EH (cell line): ENCODE data around the gene DPRX.
"Not testable (repeated sequence)": the region's sequence is repeated elsewhere in the genome, so short reads cannot be mapped to it uniquely, and the experiment has no call there.

Experiments used
- DNase-seq: peaks from one replicate; pipeline ENCODE4 v3.0.0-alpha.2; 2015; ENCODE audit warnings: low read depth

Gene DPRX

DNA sequence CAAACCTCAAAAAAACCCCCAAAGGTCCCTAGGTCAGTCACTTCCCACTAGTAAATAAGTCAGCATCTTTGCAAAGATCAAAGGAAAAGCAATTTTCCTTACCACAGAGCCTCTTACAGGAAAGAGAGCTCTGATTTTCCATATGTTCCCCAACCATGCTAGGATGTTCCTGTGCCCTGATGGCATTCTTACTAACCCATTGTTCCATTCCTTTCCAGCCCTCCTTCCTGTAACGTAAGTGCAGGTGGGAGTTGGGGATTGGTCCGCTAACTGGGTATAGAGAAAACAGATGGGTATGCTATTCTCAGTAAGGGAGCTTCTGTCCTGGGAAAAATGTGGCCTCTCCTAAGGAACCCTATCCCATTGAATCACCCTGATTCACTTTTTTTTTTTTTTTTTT, 14.3 kb downstream of the DPRX start:
- DNase-seq = no peak

DNA sequence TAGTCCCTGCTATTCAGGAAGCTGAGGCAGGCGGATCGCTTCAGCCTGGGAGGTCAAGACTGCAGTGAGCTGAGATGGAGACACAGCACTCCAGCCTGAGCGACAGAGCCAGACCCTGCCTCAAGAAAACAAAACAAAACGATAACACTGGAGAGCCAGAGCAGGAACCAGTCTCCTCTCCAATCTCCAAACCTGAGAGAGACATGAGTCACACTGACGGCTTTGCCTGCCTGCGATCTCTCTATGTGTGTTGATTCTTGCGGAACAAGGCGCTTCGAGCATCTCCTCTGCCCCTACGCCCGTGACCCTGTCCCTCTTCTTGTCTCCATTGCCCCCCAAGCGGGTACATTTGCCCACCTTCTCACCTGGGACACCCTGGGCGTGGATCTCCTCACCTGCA, 15.6 kb downstream of the DPRX start:
- no peak for DNase-seq

DNA sequence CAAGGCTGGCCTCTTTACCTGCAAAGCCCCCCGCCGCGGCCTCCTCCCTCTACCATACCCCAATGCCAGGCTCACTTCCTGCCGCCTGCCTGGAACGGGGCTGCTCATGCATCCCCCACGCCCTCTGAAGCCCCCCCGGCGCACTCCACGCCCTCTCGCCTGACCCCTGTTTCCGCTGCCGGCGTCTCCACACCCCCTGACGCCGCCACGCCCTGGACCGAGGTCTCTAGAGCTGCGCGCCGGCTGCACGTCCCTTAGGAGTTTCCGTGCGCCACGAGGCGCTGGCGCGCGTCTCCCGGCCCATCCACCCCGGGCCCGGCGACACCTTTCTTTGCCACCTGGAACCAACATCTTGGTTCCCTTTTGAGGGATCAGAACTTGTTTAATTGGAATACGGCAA, 16.0 kb downstream of the DPRX start:
- no peak for DNase-seq

DNA sequence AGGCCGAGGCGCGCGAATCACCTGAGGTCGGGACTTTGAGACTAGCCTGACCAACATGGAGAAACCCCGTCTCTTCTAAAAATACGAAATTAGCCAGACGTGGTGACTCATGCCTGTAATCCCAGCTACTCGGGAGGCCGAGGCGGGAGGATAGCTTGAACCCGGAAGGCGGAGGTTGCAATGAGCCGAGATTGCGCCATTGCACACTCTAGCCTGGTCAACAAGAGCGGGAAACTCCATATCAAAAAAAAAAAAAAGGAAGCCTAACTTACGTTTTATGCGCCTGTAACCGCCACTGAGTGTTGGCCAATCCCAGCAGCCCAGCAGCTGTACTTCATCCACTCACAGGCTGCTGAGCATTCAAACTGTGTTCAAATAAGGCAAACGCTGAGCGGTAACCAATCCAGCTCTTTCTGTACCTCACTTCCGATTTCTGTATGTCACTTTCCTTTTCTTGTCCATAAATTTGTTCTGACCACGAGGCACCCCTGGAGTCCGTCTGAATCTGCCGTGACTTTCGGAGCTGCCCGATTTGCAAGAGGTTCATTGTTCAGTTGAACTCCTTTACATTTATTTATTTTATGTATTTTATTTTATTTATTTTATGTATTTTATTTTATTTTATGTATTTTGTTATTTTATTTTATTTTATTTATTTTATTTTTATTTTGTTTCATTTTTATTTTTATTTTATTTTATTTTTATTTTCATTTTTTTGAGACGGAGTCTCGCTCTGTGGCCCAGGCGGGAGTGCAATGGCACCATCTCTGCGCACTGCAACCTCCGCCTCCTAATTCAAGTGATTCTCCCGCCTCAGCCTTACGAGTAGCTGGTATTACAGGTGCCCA, 18.2 kb downstream of the DPRX start:
- DNase-seq = no peak

DNA sequence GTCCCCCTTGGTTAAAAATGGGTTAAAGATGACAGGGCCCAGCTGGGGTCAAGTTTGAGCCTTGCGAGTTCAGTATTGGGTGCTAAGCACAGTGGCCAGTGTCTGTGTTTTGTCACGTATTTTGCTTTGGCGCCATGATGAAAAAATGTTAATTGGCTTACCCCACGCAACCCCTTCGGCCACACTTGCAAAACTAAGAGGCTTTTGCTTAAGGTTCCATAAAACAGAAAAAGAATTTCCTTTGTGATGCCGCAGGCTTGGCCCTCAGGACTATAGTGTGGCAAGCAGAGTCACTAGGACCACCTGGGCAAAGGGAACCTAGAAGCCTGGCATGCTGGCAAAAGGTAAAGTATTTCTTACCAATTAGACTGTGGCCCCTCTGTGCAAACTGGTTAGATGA, 20.7 kb downstream of the DPRX start:
- no peak for DNase-seq

DNA sequence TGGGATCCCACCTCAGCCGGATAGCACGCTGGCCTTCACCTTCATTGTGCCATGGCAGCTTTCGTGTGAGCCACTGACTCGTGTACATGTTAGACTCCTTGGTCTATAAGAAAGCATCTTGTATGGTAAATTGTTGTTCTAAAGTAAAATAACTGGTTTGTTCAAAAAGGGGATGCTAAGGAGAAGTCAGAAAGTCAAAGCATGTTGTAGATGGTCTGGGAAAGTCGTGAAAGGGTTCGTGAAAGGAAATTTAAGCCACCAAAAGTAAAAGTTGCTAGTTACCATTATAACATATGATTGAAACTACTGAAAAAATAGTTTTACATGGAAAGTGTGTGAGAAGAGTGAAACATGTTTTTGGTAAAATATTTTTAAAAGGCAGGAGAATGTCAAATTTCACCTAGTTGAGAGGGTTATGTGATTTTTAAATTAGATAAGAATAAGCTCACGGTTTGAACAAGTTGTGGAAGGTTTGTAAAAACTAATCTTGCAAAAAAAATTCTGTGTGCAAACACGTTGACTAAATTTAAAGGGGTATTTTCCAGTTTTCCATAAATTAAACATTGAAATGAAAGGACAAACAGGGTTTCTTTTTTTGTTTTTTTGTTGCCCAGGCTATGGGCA, 23.4 kb downstream of the DPRX start:
- DNase-seq = no peak

DNA sequence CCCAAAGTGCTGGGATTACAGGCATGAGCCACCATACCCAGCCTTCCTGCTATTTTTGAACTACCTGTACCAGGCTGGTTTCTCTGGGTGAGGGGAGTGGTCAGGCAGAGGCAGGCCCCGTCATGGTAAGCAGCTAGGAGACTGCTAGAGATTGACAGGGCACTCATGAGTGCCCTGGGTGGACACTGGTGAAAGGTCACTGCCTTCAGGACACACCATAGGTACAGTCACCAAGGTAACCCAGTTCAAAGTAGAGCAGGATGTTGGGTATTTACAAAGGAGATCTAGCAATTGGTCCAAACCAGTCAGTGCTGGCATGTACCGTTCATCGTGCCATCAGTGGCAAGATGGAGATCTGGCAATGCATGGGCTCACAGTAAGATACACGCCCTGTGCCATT, 25.5 kb downstream of the DPRX start:
- DNase-seq = no peak

DNA sequence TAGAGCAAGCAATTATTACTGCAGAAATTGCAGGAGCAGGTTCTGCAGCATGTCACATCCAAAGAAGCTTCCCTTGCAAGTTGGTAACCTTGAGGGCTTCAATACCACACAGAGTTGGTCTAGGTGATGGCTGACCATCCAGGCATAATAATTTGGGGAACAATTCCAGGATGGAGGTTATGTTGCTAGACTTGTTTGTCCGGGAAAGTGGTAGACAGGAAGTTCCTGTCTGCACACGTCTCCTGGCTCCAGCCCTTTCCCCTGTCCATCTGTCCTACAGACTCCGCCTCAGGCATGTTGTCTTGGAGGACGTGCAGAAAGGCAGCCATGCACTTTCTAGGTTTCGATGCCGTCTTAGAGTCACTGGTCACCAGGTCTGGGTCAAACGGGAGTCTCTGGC, 26.0 kb downstream of the DPRX start:
- DNase-seq = no peak

DNA sequence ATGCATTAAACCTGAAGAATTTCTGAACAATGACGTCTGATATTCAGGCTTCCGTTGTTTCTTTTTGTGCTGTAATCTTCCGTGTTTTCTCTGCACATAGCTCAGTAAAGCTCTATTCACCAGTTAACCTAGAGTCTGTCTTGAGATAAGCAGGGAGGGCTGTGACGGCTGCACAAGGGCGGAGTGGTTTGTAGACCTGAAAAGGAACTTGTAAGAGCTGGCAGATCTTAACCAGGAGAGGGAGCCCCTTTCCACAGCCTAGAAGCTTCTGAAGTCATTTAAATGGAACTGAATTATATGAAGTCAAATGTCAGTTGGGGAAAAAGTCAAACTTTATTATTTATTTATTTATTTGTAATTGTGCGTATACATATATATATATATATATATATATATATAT, 27.5 kb downstream of the DPRX start:
- DNase-seq = no peak

DNA sequence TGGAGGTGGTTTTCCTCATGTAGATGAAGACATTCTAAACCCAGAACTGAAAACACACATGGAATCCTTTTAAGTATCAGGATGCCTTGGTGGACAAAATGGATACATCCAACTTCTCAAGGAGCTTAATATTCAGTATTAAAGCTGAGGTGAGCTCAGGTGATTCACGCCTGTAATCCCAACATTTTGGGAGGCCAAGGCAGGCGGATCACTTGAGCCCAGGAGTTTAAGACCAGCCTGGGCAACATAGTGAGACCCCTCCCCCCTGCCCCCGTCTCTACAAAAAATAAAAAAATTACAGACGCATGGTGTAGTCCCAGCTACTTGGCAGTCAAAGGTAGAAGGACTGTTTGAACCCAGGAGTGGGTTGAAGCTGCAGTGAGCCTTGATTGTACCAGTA, 28.8 kb downstream of the DPRX start:
- no peak for DNase-seq

DNA sequence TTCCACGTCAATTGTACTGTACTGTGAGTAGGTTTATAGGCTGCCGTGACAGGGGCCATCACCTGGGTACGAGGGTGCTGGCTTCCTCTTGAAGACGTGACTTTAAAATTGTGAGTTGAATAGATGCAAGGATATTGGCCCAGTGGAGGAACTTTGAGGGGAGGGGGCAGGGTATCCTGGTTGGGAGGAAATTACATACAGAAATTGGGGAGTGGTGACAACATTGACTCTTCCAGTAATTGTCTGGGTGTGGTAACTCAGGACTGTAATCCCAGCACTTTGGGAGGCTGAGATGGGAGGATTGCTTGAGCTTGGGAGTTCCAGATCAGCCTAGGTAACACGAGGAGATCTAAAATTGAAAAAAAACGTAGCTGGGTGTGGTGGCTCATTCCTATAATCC, 30.4 kb downstream of the DPRX start:
- DNase-seq = no peak

DNA sequence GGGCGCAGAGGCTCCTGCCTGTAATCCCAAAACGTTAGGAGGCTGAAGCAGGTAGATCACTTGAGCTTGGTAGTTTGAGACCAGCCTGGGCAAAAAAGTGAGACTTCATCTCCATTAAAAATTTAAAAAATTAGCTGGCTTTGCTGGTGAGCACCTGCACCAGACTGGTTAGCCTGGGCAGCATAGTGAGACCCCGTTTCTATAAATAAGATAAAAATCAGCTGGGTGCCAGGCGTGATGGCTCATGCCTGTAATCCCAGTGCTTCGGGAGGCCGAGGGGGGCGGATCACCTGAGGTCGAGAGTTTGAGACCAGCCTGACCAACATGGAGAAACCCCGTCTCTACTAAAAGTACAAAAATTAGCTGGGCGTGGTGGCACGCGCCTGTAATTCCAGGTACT, 32.4 kb downstream of the DPRX start:
- no peak for DNase-seq

DNA sequence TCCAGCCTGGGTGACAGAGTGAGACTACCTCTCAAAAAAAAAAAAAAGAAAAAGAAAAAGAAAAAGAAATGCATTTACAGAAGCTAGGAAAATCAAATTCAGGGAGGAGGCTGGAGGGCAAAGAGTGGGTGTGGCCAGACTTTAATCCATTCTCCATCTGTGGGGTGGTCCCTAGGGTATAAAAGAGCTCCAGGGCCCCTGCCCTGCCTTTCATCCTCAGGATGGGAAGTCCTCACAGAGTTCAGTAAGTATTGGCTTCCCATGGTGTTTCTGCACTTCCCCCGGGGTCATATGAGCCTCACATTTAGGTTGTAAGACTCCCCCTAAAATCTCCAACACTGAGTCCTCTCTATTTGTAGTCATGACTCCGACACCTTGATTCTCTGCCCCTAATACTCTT, 33.0 kb downstream of the DPRX start:
- DNase-seq = no peak

DNA sequence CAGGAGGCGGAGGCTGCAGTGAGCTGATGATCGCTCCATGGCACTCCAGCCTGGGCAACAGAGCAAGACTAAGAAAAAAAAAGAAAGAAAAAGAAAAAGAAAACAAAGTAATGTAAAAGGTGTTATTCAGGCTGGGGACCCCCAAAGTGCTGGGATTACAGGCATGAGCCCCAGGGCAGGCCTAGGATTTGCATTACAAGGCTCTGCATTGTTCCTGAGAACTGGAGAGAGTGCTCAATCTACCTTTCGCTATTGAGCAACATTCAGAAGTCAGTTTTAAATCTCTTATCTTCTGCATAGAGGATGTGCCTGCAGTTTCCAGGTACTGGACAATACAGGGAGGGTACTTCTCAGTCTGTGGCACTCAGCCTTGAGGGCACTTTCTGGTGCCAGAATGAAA, 34.5 kb downstream of the DPRX start:
- not testable (repeated sequence) for DNase-seq

DNA sequence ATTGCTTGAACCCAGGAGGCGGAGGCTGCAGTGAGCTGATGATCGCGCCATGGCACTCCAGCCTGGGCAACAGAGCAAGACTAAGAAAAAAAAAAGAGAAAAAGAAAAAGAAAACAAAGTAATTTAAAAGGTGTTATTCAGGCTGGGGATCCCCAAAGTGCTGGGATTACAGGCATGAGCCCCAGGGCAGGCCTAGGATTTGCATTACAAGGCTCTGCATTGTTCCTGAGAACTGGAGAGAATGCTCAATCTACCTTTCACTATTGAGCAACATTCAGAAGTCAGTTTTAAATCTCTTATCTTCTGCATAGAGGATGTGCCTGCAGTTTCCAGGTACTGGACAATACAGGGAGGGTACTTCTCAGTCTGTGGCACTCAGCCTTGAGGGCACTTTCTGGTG, 37.0 kb downstream of the DPRX start:
- DNase-seq = not testable (repeated sequence)

DNA sequence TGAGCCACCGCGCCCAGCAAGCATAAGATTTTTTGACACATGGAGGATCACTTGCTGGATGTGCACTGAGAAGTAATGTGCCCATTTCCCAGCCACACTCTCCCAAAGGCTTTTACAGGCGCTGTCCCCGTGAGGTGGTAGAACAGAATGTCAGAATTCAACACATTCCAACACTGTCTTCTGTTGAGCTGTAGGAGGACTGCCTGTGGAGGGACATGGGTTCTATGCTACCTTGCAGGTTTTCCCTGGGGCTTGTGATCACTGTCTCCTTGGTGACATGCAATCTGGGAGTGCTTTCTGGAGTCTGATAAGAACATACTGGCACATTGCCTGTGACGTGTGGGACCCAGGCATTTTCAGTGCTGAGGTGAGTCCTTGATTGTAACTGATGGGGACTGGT, 38.5 kb downstream of the DPRX start:
- DNase-seq = no peak

DNA sequence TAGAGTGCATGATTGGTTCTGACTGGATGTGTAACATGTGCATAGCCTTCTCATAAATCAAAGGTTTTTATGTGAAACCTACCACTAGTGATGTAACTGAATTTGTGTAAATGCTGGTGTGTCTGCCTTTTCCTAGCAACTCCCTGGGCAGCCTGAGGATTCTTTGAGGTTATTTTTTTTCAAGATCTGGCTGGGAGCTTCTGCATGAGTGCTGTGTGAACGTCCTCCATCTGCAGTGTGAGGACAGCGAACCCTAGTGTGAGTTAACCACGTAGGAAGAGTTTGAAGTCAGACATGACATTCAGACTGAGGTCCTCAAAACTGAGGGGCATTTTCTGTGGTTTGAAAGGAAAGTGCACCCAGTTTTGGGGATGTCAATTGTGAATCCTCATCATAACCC, 39.9 kb downstream of the DPRX start:
- no peak for DNase-seq
